Subcutaneous preadipocyte (primary cell): ENCODE data around the gene TBX15. TPM values are rescaled to one million over a fixed set of nuclear protein-coding genes. Genes with fewer than 3 reads are reported as not detected.

Source experiments
- small RNA-seq: library from RNA; depleted of rRNA; stranded (forward); fragments of <200 nt; gene quantifications from one replicate; pipeline ENCODE3, GENCODE V24; 2012
- total RNA-seq: library from RNA; depleted of rRNA; stranded (reverse); fragments of >200 nt; gene quantifications from 2 replicates; pipeline ENCODE4 v1.2.3, GENCODE V29; 2012

The TBX15 gene
- 7.3 and 27.0 TPM in 2 replicates for total RNA-seq

DNA sequence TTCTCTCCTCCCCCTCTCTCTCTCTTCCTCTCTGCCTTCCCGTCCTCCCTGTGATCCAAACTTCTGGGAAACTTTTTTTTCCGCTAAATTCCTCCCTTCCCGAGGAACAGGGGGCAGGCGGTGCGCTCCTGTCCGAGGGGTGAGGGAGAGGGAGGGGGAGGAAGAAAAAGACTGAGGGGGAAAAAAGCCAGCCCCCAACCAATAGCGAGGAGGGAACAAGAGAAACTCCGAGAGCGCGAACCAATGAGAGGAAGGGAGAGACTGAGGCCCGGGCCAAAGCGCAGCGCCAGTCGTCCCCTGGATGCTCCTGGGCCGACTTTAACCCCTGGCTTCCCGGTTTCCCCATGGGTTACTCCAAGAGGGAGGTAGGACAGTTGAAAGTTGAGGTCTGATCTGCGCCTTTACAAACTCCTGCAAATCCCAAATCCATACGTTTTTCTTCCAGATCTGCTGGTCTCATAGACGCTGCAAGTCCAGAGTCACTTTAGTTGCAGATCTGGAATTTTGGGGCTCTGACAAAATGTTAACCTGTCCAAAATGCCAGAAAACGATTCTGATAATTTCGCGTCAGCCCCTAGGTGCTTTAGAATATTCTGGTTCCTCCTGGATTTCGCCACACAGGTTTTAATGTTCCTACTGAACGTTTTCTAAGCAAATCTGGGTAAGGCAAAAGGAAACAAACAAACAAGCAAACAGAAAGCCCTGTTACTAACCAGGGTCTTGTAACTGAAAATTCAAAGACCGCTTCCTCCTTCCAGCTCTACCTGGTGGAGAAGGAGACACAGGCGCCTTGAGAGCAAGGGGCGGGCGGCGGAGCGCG is at the start of gene TBX15:
Gene TBX15, minus strand, starts transcription at position 158 of the 820 bp plus-strand sequence. CDS start 548 bp downstream, outside the sequence.

Small RNA genes lying within 50 kb of the gene (small RNA-seq; reads per million reads assigned to genes)
- gene AL139420.2: not detected

Other genes with a start within 250 kb of the TBX15 start
- gene WARS2, start 152.3 kb upstream of the TBX15 start, total RNA-seq: 23.9 and 27.6 TPM in 2 replicates